GM21717 (cell line): ENCODE results near the gene TRPM2.

Source experiments
- ATAC-seq: cut with Tn5 transposase; IDR thresholded peaks from one replicate; pipeline ENCODE4 v1.9.1; 2021; ENCODE audit warnings: mild to moderate bottlenecking, moderate library complexity; ENCODE audit not compliant: unreplicated experiment

The TRPM2 gene

GRCh38 chr21:44353191-44353970, at the start of gene TRPM2:
TSS of gene TRPM2 (plus strand) at chr21:44353621. CDS start at chr21:44353701, 80 bp downstream.
- no peak for ATAC-seq

- ATAC-seq = no peak
Observed at GRCh38 chr21:44304011-44304616, 49.3 kb upstream of the TRPM2 start.

- no peak for ATAC-seq
Observed at GRCh38 chr21:44304877-44305293, 48.5 kb upstream of the TRPM2 start.

DNA sequence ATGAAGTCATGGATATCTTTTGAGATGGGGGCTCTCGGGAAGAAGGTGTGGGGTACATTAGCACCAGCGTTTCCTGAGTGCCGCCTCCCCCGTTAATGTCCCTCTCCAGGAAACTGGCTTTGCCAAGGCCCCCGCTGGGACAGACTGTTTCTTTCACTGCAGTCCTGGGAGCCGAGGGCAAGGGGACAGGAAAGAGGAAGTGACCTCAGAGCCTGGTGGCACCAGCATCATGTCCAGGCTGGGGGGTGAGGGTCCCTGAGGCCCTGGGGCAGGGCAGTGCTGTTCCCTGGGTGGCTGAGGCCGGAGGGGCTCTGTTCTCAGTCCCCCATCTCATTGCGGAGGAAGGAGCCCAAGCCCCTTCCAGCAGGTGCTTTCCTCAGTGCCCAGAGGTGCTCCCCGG, 47.7 kb upstream of the TRPM2 start:
- ATAC-seq = no peak

DNA sequence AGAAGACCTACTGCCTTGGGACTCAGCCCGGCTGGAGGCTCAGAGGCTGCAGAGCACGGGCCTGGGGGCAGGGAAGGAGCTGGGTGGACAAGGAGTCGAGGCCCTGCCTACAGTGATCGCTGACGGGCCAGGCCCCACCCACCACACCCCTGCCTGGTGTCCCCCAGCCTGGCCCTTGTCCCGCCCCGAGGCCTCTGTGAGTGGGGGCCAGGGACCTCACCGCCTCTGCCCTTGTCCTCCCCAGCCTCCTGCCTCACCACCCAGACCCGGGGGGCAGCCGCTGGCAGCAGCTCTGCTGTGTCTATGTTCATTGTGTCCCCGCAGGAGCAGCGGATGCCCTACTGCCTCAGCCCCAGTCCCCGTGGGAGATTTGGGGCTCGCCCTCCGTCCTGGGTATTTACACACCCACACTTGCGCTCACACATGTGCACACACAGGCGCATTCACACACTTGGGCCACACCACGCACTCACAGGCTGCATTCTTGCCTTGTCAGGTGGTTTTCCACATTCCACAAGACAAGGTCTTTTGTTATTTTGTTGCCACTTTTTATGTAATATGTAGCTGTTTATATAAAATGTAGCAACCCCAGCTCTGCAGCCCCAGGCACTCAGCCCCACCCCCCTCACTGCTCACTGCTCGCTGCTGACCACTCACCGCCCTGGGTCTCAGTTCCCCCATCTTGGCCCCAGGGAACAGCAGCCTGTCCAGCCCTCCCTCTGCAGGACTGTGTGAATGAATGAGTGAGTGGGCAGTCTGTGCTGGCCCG, 46.3 kb upstream of the TRPM2 start:
- no peak for ATAC-seq

- ATAC-seq = no peak
Observed at GRCh38 chr21:44310628-44311507, 42.6 kb upstream of the TRPM2 start.

DNA sequence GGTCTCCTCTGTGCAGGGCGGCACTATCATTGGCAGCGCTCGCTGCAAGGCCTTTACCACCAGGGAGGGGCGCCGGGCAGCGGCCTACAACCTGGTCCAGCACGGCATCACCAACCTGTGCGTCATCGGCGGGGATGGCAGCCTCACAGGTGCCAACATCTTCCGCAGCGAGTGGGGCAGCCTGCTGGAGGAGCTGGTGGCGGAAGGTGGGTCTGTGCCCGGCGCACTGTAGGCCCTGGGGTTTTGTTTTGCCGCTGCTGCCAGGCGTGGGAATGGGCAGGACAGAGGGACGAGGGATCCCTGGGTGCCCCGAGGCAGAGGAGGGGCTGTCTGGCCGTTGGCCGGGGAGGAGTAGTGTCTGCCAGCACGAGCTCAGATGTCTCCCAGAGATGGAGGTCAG, 41.3 kb upstream of the TRPM2 start:
- no peak for ATAC-seq

DNA sequence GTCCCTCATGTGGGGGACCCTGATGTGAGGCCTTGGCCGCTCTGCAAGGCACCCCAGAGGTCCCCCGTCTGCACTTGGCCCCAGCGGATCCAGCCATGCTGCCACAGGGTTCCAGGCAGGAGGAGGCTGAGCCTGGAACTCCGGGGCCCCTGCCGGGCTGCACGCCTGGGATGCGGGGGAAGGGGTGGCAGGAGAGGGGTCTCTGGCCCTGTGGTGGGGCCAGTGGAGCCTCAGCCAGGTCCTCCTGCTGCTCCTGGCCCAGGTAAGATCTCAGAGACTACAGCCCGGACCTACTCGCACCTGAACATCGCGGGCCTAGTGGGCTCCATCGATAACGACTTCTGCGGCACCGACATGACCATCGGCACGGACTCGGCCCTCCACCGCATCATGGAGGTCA, 40.7 kb upstream of the TRPM2 start:
- no peak for ATAC-seq

DNA sequence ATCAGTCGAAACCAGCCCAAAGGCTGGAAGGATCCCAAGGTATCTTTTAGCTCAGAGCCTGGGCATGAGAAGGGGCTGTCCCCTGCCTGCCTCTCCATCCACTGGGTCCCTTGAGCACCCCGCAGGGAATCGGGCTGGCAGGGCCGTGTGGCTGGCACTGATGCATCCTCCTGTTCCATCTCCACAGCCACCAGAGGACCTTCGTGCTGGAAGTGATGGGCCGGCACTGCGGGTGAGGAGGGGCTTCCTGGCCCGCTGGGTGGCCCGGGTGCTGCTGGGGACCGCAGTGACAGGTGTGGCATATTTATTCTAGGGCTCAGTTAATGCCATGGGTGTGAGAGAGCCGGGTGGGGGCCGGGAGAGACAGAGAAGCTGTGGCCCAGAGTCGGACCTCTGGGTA, 40.0 kb upstream of the TRPM2 start:
- ATAC-seq = no peak

GRCh38 chr21:44314128-44314527, 39.3 kb upstream of the TRPM2 start:
- ATAC-seq = no peak

DNA sequence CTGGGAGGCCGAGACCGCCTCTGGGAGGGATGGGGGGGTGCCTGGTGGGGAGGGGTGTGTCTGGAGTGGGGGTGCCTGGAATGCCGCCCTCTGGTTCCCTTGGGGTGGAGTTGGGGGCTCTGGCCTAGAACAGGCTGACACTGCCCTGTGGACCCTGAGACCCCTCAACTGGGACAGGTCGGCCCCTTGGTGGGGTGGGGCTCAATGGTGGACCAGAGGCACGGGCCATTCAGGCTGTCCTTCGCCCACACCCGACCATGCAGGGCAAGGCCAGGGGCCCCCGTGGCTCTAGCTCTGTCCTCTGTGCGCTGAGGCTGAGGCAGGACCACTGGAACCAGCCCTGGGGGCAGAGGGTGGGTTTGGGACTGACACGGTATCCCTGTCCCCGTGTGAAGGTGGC, 38.9 kb upstream of the TRPM2 start:
- no peak for ATAC-seq

- no peak for ATAC-seq
Observed at GRCh38 chr21:44315691-44316203, 37.7 kb upstream of the TRPM2 start.

- no peak for ATAC-seq
Observed at GRCh38 chr21:44316277-44316900, 37.0 kb upstream of the TRPM2 start.

GRCh38 chr21:44317241-44317782, 36.1 kb upstream of the TRPM2 start:
- no peak for ATAC-seq

GRCh38 chr21:44317871-44318270, 35.5 kb upstream of the TRPM2 start:
- no peak for ATAC-seq

GRCh38 chr21:44318489-44319285, 34.7 kb upstream of the TRPM2 start:
- no peak for ATAC-seq

DNA sequence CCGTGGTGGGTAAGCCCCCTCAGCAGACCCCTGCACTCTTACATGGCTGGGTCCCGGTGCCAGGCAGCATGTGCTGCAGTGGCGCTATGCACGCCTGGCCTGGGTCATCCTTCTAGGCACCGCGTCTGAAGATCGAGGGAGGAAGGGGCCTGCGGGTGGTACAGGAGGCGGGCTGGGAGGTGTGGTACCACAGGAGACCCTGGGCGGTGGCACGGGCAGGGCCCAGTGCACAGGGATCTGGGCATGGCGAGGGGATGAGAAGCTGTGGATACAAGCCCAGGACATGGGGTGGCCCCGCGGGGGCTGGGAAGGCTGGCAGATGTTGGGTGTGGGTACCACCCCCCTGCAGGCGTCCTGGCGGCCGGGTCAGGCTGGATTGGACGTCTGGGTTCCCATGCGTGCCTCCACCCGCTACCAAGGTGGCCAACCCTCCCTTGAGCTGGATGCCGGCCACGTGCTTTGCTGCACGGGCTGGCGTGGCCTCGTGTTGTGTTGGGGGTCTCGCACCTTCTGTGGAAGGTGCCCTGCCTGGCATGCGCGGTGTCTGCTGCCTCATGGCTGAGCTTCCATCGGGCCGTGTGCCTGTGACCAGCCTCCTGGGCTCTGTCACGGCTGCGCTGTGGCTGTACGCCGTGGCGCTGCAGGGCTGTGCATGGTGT, 33.9 kb upstream of the TRPM2 start:
- no peak for ATAC-seq

- no peak for ATAC-seq
Observed at GRCh38 chr21:44320847-44321246, 32.6 kb upstream of the TRPM2 start.
